ENCODE results near the gene ZSCAN26. TPM values are rescaled to one million over a fixed set of nuclear protein-coding genes. Genes with fewer than 3 reads are reported as not detected.

Gene ZSCAN26
- total RNA-seq (10 to 100 TPM; 25.5 to 29.4 (median 27.6) TPM), polyA plus RNA-seq (1 to 10 TPM; 2.8 to 6.3 (median 6.0) TPM)

- Histone ChIP-seq H3K9me3 (no peaks in the 10 kb centered on the region), H3K4me1 (peaks cover 0 to 32% (median 22%) of the 10 kb centered on the region in 4 donors), H3K36me3 (peaks cover 0 to 7% (median 5%) of the 10 kb centered on the region in 4 donors), H3K4me3 (peak within 1 kb of the TSS; percentile 68 to 80 (median 73)), H3K27ac (peak within 1 kb of the TSS; percentile 83 to 91 (median 88)), H3K27me3 (no peaks in the 10 kb centered on the region)
- WGBS, 2 donors = 0% methylated on average over 32 of the region's 32 CpGs
- intact Hi-C loops (cut with DNase I) = loop anchor here (5.0 kb wide), 2 partner anchors 70 to 130 kb away; partner anchors contain the start of gene ZSCAN31
- DNase-seq = peak; percentile 90
- TF ChIP-seq POLR2A (IDR thresholded peaks at IDR 0.05) (peak; percentile 52 to 55), POLR2AphosphoS5 (IDR thresholded peaks at IDR 0.05) (peak; percentile 61 to 79 (median 69)), EP300 (IDR thresholded peaks at IDR 0.05) (no peak), CTCF (IDR thresholded peaks at IDR 0.05) (no peak)
These were observed at the start of gene ZSCAN26 for GRCh38 chr6:28266962-28267694. Gene ZSCAN26 (plus strand): TSS chr6:28267143. CDS start chr6:28271920, 4,777 bp downstream.

GRCh38 chr6:28217890-28218289 is 49.1 kb upstream of the ZSCAN26 start:
- Histone ChIP-seq H3K36me3 (no peaks in the 10 kb centered on the region), H3K4me1 (peaks cover 0 to 16% (median 6%) of the 10 kb centered on the region in 4 donors), H3K9me3 (no peaks in the 10 kb centered on the region), H3K4me3 (peak overlapping the region in 3 of 4 donors; percentile 54 to 70 (median 58)), H3K27me3 (peaks cover 6 to 37% (median 26%) of the 10 kb centered on the region in 3 donors), H3K27ac (no peak overlapping the region)
- no peak for DNase-seq
- 92 to 95% methylated on average over 12 of the region's 12 CpGs for WGBS, 2 donors
- TF ChIP-seq POLR2AphosphoS5 (IDR thresholded peaks at IDR 0.05) (no peak), POLR2A (IDR thresholded peaks at IDR 0.05) (no peak), CTCF (IDR thresholded peaks at IDR 0.05) (no peak), EP300 (IDR thresholded peaks at IDR 0.05) (no peak)
- intact Hi-C loops (cut with DNase I) = loop anchor here (2.0 kb wide), 1 partner anchor 79 kb away; no protein-coding TSS in a partner anchor

GRCh38 chr6:28218312-28219248 is 48.4 kb upstream of the ZSCAN26 start:
- peaks cover 2 to 30% (median 23%) of the 10 kb centered on the region in 3 donors for H3K27me3 ChIP-seq

More at GRCh38 chr6:28218312-28219248, 48.4 kb upstream of the ZSCAN26 start:
- intact Hi-C loops (cut with DNase I) = loop anchor here (2.0 kb wide), 1 partner anchor 80 kb away; no protein-coding TSS in a partner anchor
- H3K27ac ChIP-seq = peak overlapping the region; percentile 47 to 72 (median 68)
- peak overlapping the region; percentile 49 to 70 (median 56) for H3K4me3 ChIP-seq
- peak; percentile 87 for DNase-seq
- WGBS, 2 donors = 10 to 12% methylated on average over 56 of the region's 56 CpGs
- H3K9me3 ChIP-seq = no peaks in the 10 kb centered on the region
- peaks cover 0 to 16% (median 6%) of the 10 kb centered on the region in 4 donors for H3K4me1 ChIP-seq
- TF ChIP-seq CTCF (IDR thresholded peaks at IDR 0.05) (no peak), POLR2AphosphoS5 (IDR thresholded peaks at IDR 0.05) (peak in 2 of 4 donors; percentile 66 to 70)
- no peaks in the 10 kb centered on the region for H3K36me3 ChIP-seq
